ENCODE measurements around the gene SLC35B1.

Gene SLC35B1

GRCh38 chr17:49707608-49708514, at the start of gene SLC35B1:
TSS of gene SLC35B1 (minus strand) at chr17:49707964. CDS start at chr17:49707833, 131 bp downstream.
- TF ChIP-seq CTCF (IDR thresholded peaks at IDR 0.05; ENCODE audit: insufficient read depth, low read length, poor library complexity, severe bottlenecking), result peak; percentile 99
- Histone ChIP-seq H3K4me3 (replicated peaks; ENCODE audit: low read depth, low read length) (peak within 1 kb of the TSS; percentile 93), H3K36me3 (ENCODE audit: control insufficient read depth, insufficient read depth, low read length) (peaks cover 29% of the 10 kb centered on the region), H3K27me3 (replicated peaks; ENCODE audit: control insufficient read depth, insufficient read depth, low read length) (no peaks in the 10 kb centered on the region)
- peak; percentile 97 for DNase-seq (ENCODE audit: extremely low read depth, insufficient read length)

- no peak for TF ChIP-seq CTCF (IDR thresholded peaks at IDR 0.05; ENCODE audit: insufficient read depth, low read length, poor library complexity, severe bottlenecking)
- Histone ChIP-seq H3K36me3 (ENCODE audit: control insufficient read depth, insufficient read depth, low read length) (peaks cover 3% of the 10 kb centered on the region), H3K4me3 (replicated peaks; ENCODE audit: low read depth, low read length) (no peak overlapping the region), H3K27me3 (replicated peaks; ENCODE audit: control insufficient read depth, insufficient read depth, low read length) (no peaks in the 10 kb centered on the region)
- DNase-seq (ENCODE audit: extremely low read depth, insufficient read length), result no peak
These were observed 49.5 kb upstream of the SLC35B1 start for GRCh38 chr17:49757151-49757777.

- H3K27me3 ChIP-seq (replicated peaks; ENCODE audit: control insufficient read depth, insufficient read depth, low read length), result no peaks in the 10 kb centered on the region
- H3K36me3 ChIP-seq (ENCODE audit: control insufficient read depth, insufficient read depth, low read length), result peaks cover 3% of the 10 kb centered on the region
- no peak overlapping the region for H3K4me3 ChIP-seq (replicated peaks; ENCODE audit: low read depth, low read length)
- no peak for DNase-seq (ENCODE audit: extremely low read depth, insufficient read length)
- no peak for TF ChIP-seq CTCF (IDR thresholded peaks at IDR 0.05; ENCODE audit: insufficient read depth, low read length, poor library complexity, severe bottlenecking)
These were observed 48.8 kb upstream of the SLC35B1 start for GRCh38 chr17:49756323-49757150.

- peaks cover 3% of the 10 kb centered on the region for H3K36me3 ChIP-seq (ENCODE audit: control insufficient read depth, insufficient read depth, low read length)
- no peak for DNase-seq (ENCODE audit: extremely low read depth, insufficient read length)
These were observed 48.0 kb upstream of the SLC35B1 start for GRCh38 chr17:49755663-49756283.

More at GRCh38 chr17:49755663-49756283, 48.0 kb upstream of the SLC35B1 start:
- Histone ChIP-seq H3K27me3 (replicated peaks; ENCODE audit: control insufficient read depth, insufficient read depth, low read length) (no peaks in the 10 kb centered on the region), H3K4me3 (replicated peaks; ENCODE audit: low read depth, low read length) (no peak overlapping the region)
- no peak for TF ChIP-seq CTCF (IDR thresholded peaks at IDR 0.05; ENCODE audit: insufficient read depth, low read length, poor library complexity, severe bottlenecking)

Data from GM06990 (cell line).